Neural progenitor cell (in vitro differentiated cells): ENCODE results near the gene DOCK7. TPM values are rescaled to one million over a fixed set of nuclear protein-coding genes. Genes with fewer than 3 reads are reported as not detected.

ENCODE experiments used
- DNase-seq: peaks from one replicate; pipeline ENCODE4 v3.0.0-alpha.2; 2016; ENCODE audit warnings: low spot score
- H2AFZ ChIP-seq: fragments of 200-600 bp; sonication (generic); replicated peaks from 2 replicates; pipeline ENCODE4 v1.6.1; 2016; ENCODE audit warnings: antibody characterized with exemption
- H3F3A ChIP-seq: fragments of 200-600 bp; sonication (generic); 2 replicates; pipeline ENCODE4 v1.6.1; 2016; ENCODE audit warnings: antibody characterized with exemption, low read depth
- H3K27ac ChIP-seq: fragments of 200-600 bp; sonication (generic); 2 replicates; pipeline ENCODE4 v1.5.1; 2016; ENCODE audit warnings: mild to moderate bottlenecking
- H3K27me3 ChIP-seq: fragments of 200-600 bp; sonication (generic); 2 replicates; pipeline ENCODE4 v1.6.1; 2016; ENCODE audit warnings: mild to moderate bottlenecking, moderate library complexity
- H3K36me3 ChIP-seq: fragments of 200-600 bp; sonication (generic); 2 replicates; pipeline ENCODE4 v1.5.1; 2016
- H3K4me1 ChIP-seq: fragments of 200-600 bp; sonication (generic); 2 replicates; pipeline ENCODE4 v1.6.1; 2016; ENCODE audit warnings: mixed run types
- H3K4me2 ChIP-seq: fragments of 200-600 bp; sonication (generic); 2 replicates; pipeline ENCODE4 v1.6.1; 2016
- H3K4me3 ChIP-seq: fragments of 200-600 bp; sonication (generic); 2 replicates; pipeline ENCODE4 v1.5.1; 2016
- H3K79me2 ChIP-seq: fragments of 200-600 bp; sonication (generic); 2 replicates; pipeline ENCODE4 v1.6.1; 2016; ENCODE audit warnings: low read depth
- H3K9ac ChIP-seq: fragments of 200-600 bp; sonication (generic); 2 replicates; pipeline ENCODE4 v1.6.1; 2016
- H3K9me3 ChIP-seq: fragments of 200-600 bp; sonication (generic); 2 replicates; pipeline ENCODE4 v1.5.1; 2016; ENCODE audit warnings: low read depth
- H4K20me1 ChIP-seq: fragments of 200-600 bp; sonication (generic); 2 replicates; pipeline ENCODE4 v1.6.1; 2016; ENCODE audit warnings: low read depth
- H3K27ac Mint-ChIP-seq: 3 replicates; pipeline ENCODE4 v1.8.0; 2021; ENCODE audit warnings: mixed read lengths
- H3K27me3 Mint-ChIP-seq: 2 replicates; pipeline ENCODE4 v1.8.0; 2022; ENCODE audit warnings: low read depth, mild to moderate bottlenecking, inconsistent platforms, moderate library complexity, mixed read lengths; ENCODE audit not compliant: insufficient read depth
- H3K36me3 Mint-ChIP-seq: 3 replicates; pipeline ENCODE4 v1.8.0; 2021; ENCODE audit warnings: mixed read lengths
- H3K4me1 Mint-ChIP-seq: 3 replicates; pipeline ENCODE4 v1.8.0; 2021; ENCODE audit warnings: mixed read lengths
- H3K4me3 Mint-ChIP-seq: 3 replicates; pipeline ENCODE4 v1.8.0; 2021; ENCODE audit warnings: mild to moderate bottlenecking, moderate library complexity, mixed read lengths
- H3K9me3 Mint-ChIP-seq: 3 replicates; pipeline ENCODE4 v1.8.0; 2020; ENCODE audit warnings: mixed read lengths
- EZH2 ChIP-seq: fragments of 200-600 bp; sonication (generic); IDR thresholded peaks from 2 replicates; pipeline ENCODE4 v1.6.1; 2017; ENCODE audit warnings: antibody characterized with exemption, mild to moderate bottlenecking, moderate library complexity
- EZH2phosphoT487 ChIP-seq: fragments of 200-600 bp; sonication (generic); IDR thresholded peaks from 2 replicates; pipeline ENCODE4 v1.6.1; 2017; ENCODE audit warnings: antibody characterized with exemption
- total RNA-seq: library from RNA; depleted of rRNA; stranded (reverse); fragments of >200 nt; gene quantifications from 2 replicates; pipeline ENCODE4 v1.2.3, GENCODE V29; 2015; ENCODE audit warnings: low replicate concordance
- TF ChIP-seq, protein P1 (sequence below): fragments of 200-600 bp; sonication (generic); IDR thresholded peaks from 2 replicates; pipeline ENCODE4 v1.5.1; 2017; ENCODE audit warnings: antibody characterized with exemption, mild to moderate bottlenecking

DOCK7 gene
- total RNA-seq, 1 donor from 2014 or later = 92.7 TPM

DNA sequence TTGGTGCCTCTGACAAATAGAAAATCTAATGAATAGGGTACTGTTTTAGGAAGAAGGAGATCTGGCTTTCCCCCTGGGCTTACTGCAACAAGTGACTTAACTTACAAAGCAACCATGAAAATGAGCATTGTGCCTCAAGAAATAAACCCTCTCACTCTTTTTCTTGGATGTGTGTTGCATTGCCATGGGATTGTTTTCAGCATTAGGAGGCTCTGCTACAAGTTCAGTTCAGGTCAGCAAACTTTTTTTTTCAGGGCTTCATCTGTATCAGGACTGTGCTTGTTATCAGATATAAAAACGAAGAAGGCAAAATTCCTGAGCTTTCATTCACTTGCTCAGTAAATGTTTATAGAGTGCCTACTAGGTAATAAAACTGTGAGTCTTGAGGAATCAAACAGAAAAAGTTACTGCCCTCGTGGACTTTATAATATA is 37.8 kb upstream of the DOCK7 start:
- peaks cover 48% of the 10 kb centered on the region for H3K4me1 Mint-ChIP-seq
- H3K9ac ChIP-seq = no peak overlapping the region
- peaks cover 25% of the 10 kb centered on the region for H3F3A ChIP-seq
- H3K79me2 ChIP-seq = no peaks in the 10 kb centered on the region
- H3K4me1 ChIP-seq = peaks cover 20% of the 10 kb centered on the region
- H3K36me3 Mint-ChIP-seq = no peaks in the 10 kb centered on the region
- H3K9me3 ChIP-seq = no peaks in the 10 kb centered on the region
- H3K4me2 ChIP-seq = peak overlapping the region; percentile 38
- no peak overlapping the region for H3K4me3 ChIP-seq
- H3K27me3 Mint-ChIP-seq = no peaks in the 10 kb centered on the region
- no peaks in the 10 kb centered on the region for H3K36me3 ChIP-seq
- H3K9me3 Mint-ChIP-seq = no peaks in the 10 kb centered on the region
- H3K27ac Mint-ChIP-seq = peak overlapping the region; percentile 25
- H3K4me3 Mint-ChIP-seq = no peak overlapping the region
- TF ChIP-seq EZH2 (no peak), EZH2phosphoT487 (no peak)
- TF ChIP-seq, protein P1, sequence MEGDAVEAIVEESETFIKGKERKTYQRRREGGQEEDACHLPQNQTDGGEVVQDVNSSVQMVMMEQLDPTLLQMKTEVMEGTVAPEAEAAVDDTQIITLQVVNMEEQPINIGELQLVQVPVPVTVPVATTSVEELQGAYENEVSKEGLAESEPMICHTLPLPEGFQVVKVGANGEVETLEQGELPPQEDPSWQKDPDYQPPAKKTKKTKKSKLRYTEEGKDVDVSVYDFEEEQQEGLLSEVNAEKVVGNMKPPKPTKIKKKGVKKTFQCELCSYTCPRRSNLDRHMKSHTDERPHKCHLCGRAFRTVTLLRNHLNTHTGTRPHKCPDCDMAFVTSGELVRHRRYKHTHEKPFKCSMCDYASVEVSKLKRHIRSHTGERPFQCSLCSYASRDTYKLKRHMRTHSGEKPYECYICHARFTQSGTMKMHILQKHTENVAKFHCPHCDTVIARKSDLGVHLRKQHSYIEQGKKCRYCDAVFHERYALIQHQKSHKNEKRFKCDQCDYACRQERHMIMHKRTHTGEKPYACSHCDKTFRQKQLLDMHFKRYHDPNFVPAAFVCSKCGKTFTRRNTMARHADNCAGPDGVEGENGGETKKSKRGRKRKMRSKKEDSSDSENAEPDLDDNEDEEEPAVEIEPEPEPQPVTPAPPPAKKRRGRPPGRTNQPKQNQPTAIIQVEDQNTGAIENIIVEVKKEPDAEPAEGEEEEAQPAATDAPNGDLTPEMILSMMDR = no peak
- no peak for DNase-seq
- H4K20me1 ChIP-seq = no peaks in the 10 kb centered on the region
- H3K27me3 ChIP-seq = no peaks in the 10 kb centered on the region
- no peak overlapping the region for H2AFZ ChIP-seq
- H3K27ac ChIP-seq = peak overlapping the region; percentile 60

DNA sequence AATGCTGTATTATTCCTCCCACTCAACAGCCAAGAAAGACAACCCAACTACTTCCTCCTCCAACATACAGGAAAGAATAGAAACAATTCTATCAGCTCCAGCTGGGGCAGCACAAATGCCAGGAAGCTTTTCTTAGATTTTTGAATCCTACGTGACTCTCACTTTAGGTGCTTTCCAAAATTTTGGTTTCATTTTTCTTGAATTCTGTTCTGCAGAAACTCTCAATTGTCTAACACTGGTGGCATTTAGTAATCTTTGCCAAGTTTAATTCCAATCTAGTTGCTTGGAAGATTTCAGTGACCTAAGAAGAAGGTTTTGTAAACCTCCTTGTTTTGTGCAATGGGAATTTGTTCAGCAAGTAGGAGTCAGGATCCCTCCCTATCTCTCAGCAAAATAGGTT is 37.1 kb upstream of the DOCK7 start:
- Histone ChIP-seq H3K4me3 (no peak overlapping the region), H3K9me3 (no peaks in the 10 kb centered on the region), H3K4me2 (peak overlapping the region; percentile 38), H3K4me1 (peaks cover 26% of the 10 kb centered on the region), H3F3A (peaks cover 30% of the 10 kb centered on the region), H3K79me2 (no peaks in the 10 kb centered on the region), H4K20me1 (no peaks in the 10 kb centered on the region), H2AFZ (no peak overlapping the region), H3K9ac (no peak overlapping the region), H3K27ac (peak overlapping the region; percentile 60), H3K36me3 (no peaks in the 10 kb centered on the region), H3K27me3 (no peaks in the 10 kb centered on the region)
- H3K36me3 Mint-ChIP-seq = no peaks in the 10 kb centered on the region
- no peaks in the 10 kb centered on the region for H3K27me3 Mint-ChIP-seq
- peak overlapping the region; percentile 22 for H3K27ac Mint-ChIP-seq
- no peak for TF ChIP-seq EZH2phosphoT487
- no peak for TF ChIP-seq EZH2
- TF ChIP-seq, protein P1 = no peak
- DNase-seq = no peak
- H3K4me1 Mint-ChIP-seq = peaks cover 53% of the 10 kb centered on the region
- no peak overlapping the region for H3K4me3 Mint-ChIP-seq
- H3K9me3 Mint-ChIP-seq = no peaks in the 10 kb centered on the region

DNA sequence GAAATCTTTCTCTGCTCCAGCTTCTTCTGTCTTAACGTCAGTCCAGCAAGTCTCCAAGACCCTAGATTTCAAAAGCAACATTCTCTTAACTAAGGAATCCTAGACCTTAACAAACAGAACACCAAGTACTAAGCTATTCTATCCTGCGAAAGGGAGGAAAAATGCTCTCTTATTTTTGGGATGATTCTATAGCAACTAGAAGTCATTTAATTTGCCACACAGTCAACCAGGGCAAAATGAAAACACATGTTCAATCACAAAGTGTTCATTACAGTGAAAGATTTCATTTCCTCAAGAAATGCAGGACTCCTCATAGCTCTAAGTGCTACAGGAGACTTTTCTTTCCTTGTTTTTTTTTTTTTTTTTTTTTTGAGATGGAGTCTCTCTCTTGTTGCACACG is 36.2 kb upstream of the DOCK7 start:
- no peaks in the 10 kb centered on the region for H3K9me3 ChIP-seq
- TF ChIP-seq, protein P1 = no peak
- TF ChIP-seq EZH2 = no peak
- no peak for TF ChIP-seq EZH2phosphoT487
- H3K27me3 ChIP-seq = no peaks in the 10 kb centered on the region
- H2AFZ ChIP-seq = no peak overlapping the region
- H3K4me3 ChIP-seq = no peak overlapping the region
- H3K4me2 ChIP-seq = no peak overlapping the region
- Mint-ChIP-seq H3K4me1 (peaks cover 53% of the 10 kb centered on the region), H3K27me3 (peaks cover 2% of the 10 kb centered on the region), H3K9me3 (no peaks in the 10 kb centered on the region), H3K27ac (peak overlapping the region; percentile 57), H3K4me3 (no peak overlapping the region), H3K36me3 (no peaks in the 10 kb centered on the region)
- peaks cover 30% of the 10 kb centered on the region for H3F3A ChIP-seq
- no peak for DNase-seq
- H3K4me1 ChIP-seq = peaks cover 26% of the 10 kb centered on the region
- H3K9ac ChIP-seq = no peak overlapping the region
- no peaks in the 10 kb centered on the region for H3K79me2 ChIP-seq
- no peak overlapping the region for H3K27ac ChIP-seq
- H4K20me1 ChIP-seq = no peaks in the 10 kb centered on the region
- no peaks in the 10 kb centered on the region for H3K36me3 ChIP-seq
